Activated T-cell treated with anti-CD3 and anti-CD28 coated beads for 48 hours (primary cell): ENCODE results near the gene AKR1A1.
"Not testable (repeated sequence)": the region's sequence is repeated elsewhere in the genome, so short reads cannot be mapped to it uniquely, and the experiment has no call there.

ENCODE experiments used
- DNase-seq: peaks from one replicate; pipeline ENCODE4 v3.0.0-alpha.2; 2020; ENCODE audit warnings: low read depth

Gene AKR1A1

DNA sequence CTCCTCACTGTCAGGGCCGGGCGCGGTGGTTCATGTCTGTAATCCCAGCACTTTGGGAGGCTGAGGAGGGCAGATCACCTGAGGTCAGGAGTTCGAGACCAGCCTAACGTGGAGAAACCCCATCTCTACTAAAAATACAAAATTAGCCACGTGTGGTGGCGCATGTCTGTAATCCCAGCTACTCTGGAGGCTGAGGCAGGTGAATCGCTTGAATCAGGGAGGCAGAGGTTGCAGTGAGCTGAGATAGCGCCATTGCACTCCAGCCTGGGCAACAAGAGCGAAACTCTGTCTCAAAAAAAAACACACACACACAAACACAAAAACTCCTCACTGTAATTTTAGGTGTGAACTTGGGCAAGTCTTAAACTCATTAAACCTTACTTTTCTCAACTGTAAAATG, 26.7 kb upstream of the AKR1A1 start:
- not testable (repeated sequence) for DNase-seq

DNA sequence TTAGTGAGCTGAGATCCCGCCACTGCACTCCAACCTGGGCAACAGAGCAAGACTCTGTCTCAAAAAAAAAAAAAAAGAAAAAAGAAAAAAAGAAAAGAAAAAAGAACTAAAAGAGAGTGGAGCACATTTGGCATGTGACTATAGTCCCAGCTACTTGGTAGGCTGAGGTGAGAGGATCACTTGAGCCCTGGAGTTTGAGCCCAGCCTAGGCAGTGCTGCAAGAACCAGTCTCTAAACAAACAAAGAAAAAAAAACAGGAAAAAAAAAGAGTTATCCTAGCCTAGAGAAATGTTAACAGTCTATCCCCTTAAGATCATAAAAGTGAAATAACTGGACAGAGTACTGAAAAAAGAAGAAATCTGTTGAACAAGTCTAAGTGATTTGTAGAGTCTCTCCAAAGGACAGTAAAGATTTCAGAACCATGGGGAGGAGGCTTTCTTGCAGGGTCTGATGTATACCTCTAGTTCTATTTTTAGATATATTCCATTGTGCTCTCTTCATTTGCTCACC, 24.4 kb upstream of the AKR1A1 start:
- DNase-seq = no peak

DNA sequence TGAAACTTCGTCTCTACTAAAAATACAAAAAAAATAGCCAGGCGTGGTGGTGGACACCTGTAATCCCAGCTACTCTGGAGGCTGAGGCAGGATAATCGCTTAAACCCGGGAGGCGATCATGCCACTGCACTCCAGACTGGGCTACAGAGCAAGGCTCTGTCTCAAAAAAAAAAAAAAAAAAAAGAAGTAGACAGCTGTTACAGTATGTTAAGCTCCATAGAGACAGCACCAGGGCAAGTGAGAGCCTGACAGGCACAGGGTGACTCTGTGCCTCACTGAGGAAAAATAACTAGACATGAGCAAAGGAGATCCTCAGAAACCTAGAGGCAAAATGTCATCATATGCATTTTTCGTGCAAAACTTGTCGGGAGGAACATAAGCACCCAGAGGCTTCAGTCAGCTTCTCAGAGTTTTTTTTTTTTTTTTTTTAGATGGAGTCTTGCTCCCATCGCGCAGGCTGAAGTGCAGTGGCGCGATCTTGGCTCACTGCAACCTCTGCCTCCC, 19.9 kb upstream of the AKR1A1 start:
- DNase-seq = no peak

DNA sequence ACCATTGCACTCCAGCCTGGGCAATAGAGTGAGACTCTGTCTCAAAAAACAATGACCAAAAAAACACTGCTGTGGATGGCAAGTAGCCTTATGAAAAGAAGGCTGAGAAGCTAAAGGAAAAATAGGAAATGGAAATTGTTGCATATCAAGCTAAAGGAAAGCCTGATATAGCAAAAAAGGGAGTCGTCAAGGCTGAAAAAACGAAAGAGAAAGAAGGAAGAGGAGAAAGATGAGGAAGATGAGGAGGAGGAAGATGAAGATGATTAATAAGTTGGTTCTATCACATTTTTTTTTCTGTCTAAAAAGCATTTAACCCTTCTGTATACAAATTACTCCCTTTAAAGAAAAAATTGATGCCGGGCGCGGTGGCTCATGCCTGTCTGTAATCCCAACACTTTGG, 18.8 kb upstream of the AKR1A1 start:
- no peak for DNase-seq

DNA sequence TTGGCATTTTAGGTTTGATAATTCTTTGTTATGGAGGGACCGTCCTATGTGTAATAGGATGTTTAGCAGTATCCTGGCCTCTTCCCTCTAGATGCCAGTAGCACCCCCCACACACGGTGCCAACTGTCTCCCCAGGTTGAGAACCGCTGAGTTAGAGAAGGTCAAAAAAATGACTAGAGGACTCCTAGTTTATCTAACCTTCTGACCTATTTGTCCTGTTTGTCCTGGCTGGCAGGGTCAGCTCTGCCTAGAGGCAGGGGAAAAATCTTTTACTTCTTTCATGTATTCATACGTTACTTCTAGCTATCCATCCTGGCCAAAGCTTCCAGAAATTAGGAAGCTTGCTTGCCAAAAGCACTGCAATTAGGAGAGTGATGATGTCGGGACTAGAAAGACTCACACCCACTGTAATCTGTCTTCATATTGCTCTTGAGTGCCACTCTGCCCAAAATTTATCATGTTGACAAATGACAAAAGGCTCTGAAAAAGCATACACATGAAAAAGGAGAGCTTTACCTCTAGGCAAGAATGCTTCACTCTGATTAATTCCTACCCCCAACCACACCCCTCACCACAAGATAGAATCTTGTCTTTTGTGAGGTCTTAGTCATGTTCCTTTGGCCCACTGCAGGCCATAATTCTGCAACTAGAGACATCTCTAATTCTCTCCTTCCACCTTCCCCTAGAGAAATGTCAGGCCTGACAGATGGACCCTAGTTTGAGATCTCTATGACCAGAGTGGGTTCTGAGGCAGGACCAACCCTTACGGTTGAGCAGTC, 14.4 kb upstream of the AKR1A1 start:
- no peak for DNase-seq

DNA sequence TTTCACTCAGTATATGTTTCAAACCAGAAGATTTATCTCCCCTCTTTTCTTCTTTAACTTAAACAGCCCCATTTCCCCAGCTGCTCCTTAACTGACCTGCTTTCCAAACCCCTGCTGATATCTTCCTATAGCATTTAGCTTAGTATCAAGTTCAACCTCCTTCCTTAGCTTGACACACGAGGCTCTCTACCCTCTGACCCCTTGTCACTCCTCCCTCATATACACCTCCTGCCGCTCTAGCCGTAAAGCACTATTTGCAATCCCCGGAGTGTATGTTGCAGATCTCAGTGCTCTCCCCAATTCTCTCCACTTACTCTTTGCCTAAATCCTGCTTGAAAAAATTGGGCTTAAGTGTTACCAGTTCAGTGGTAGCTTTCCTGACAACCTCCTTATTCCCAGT, 13.7 kb upstream of the AKR1A1 start:
- DNase-seq = no peak

DNA sequence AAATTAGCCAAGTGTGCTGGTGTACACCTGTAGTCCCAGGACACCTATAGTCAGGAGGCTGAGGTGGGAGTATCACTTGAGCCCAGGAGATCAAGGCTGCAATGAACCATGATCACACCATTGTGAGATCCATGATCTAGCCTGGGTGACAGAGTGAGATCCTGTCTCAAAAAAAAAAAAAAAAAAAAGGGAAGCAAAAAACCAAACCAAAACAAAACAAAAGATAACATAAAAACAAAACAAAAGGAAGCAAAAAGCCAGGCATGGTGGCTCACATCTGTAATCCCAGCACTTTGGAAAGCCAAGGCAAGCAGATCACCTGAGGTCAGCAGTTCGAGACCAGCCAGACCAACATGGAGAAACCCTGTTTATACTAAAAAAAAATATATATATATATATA, 9.4 kb upstream of the AKR1A1 start:
- DNase-seq = no peak

DNA sequence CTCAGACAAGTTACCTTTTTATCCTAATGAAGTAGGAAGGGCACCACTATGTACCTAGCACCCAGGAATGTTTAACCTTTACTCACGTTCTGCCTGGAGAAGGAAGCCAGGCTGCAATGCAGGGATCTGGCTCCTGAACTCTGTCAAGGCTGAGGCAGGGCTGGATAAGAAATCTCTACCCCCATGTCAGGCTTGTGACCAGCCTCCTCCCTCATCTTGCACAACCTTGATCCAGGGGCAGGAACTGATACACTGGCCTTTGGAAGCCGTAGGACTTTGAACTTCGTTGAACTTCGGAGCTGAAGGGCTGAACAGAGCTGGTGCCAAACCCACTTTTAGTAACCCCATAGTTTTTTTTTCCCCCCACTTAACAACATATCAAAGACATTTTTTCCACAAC, 8.0 kb upstream of the AKR1A1 start:
- no peak for DNase-seq

DNA sequence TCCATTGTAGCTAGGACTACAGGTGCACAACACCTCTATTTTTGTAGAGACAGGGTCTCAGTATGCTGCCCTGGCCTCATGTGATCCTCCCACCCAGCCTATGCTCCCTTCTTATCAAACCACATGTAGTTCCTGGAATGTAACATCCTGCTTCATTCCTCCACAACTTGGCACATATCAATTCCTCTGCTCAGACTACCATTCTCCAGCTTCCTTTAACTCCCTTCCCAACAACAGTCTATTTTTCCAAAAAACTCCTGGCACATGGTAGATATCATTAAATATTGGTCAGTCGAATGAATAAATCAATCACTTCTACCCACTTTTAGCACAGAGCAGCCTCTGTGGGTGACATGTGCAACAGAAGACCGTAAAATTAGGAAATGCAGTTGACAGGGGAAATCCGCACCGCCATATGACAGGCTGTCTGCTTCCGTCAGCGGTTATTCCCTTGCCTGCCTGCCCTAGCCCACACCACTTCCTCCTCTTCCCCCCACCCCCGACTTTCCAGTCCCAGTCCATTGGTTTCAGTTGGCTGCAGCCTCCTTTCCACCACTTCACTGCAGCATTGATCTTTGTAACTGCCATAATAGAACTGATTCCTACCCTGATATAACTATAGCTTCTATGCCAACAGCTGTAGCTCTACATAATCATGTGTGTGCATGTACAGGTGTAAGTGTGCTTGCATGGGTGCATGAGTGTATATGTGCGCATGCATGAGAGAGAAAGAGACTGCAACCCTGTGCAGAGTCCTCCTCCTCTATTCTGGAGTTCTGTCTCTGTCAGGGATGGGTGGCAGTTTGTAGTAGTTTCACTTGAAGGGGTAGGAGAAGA, 6.8 kb upstream of the AKR1A1 start:
- DNase-seq = peak; percentile 62

DNA sequence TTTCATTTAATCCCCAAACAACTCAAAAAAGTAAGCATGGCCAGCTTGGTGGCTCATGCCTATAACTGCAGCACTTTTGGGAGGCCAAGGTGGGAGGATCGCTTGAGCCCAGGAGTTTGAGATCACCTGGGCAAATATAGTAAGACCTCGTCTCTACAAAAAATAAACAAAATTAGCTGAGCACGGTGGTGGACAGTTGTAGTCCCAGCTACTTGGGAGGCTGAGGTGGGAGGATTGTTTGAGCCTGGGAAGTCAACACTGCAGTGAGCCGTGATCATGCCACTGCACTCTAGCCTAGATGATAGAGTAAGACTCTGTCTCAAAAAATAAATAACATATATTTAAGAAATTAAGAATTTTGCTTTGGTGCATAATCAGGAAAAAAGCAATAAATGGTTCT, 6.1 kb upstream of the AKR1A1 start:
- DNase-seq = no peak

DNA sequence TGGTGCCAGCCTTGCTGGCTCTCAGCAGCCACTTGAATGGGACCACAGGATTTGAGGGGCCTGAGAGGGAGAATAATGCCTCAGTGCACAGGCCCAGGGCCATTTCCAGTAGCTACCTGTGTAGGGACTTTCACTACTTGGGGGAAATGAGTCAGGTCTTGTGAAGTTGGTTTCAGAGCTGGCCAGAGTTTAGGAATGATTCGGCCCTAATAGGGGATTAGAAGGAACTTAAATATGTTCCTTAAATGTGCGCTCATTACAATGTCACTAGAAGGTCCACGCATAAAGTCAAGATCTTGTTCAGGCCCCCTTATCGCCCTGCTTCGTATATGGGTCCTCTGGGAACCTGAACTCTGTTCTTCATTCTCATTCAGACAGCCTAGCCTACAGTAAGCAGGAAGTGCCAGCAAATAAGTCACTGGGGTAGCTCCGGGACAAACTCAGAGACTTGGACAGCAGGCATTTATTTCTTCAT, 5.6 kb upstream of the AKR1A1 start:
- no peak for DNase-seq

DNA sequence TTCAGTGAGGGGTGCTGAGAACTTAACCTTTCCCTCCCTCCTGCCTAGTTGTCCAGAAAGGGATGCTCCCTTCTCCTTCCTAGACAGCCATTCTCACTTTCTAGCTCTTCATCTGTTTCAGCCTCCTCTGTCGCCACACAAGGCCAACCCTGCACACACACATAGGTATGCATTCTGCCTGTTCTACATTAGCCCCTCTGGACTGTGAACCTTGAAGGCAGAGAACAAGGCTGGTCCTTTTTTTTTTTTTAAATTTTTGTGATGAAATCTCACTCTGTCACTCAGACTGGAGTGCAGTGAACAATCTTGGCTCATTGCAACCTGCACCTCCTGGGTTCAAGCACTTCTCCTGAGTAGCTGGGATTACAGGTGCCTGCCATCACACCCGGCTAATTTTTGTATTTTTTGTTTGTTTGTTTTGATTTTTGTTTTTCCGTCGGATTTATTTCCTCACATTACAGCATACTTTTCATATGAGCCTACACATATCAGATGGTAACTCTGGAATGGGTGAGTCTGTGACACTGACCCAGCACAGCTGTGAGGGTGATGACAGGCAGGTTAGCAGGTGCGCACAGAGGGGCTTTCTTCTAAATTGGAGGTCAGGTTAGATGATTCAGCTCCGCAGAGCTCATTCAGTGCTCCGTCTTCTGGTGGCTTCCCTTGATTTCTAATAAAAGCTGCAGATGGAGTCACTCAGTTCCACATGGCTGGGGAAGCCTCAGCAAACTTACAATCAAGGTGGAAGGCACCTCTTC, 4.9 kb upstream of the AKR1A1 start:
- no peak for DNase-seq

DNA sequence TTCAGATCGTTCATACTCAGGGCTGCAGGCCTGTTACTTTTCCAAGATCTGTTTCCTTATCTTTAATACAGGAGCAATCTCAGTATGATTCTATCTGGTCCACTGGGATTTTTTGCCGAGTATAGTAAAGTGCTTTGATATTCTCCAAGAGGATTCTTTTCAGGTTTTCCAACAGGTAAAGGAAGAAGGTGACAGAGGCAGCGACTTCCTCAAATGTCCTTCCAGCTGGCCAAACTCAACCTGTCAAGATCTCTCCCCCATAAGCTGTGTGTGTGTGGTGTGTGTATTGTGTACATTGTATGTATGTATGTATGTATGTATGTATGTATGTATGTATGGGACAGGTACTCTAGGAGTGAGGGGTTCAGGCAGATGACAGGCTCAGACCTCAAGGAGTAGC, 1.1 kb downstream of the AKR1A1 start:
- DNase-seq = no peak

DNA sequence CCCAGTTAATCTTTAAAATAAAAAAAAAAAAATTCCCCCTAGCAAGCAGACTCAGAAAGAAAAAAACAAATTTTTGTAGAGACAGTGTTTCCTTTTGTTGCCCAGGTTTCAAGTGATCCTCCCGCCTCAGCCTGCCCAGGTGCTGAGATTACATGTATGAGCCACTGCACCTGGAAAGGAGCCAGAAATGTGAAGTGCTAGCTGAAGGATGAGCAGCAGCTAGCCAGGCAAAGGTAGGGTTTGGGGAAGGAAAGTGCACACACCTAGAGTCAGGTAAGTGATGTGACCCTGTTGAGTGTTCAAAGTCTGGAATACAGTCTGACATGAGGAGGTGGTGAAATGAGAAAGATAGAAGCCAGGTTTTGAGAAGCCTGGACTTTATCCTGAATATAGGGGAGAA, 1.7 kb downstream of the AKR1A1 start:
- DNase-seq = no peak

DNA sequence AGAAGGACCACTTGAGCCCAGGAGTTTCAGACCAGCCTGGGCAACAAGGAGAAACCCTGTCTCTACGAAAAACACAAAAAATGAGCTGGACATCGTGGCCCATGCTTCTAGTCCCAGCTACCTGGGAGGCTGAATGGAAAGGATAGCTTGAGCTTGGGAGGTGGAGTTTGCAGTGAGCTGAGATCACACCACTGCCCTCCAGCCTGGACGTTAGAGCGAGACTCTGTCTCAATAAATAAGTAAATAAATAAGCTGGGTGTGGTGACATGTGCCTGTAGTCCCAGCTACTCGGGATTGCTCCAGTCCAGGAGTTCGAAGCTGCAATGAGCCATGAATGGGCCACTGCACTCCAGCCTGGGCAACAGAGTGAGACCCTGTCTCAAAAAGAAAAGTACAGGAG, 3.6 kb downstream of the AKR1A1 start:
- DNase-seq = no peak

DNA sequence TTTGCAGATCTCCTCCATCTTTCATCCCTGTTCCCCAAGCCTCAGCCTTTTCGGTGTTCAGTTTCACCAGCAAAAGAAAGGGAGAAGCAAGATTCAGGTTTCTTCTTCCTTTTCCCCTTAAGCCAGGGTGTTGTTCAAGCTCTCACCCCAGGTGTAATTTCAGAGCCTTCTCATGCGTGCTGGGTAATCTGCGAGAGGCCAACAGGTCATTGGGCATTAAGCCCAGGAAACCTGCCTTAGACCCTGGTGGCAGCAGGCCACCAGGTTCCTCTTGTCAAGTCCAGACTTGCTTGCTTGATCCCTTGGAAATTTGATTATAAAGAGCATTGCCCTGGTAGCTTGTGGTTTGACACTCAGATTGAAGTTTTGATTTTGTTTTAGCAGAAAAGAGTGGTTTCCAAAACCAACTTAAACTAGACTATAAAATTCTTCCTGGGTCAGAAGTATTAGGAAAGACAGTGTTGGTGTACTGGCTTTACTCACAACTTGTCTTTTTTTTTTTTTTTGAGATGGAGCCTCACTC, 6.9 kb downstream of the AKR1A1 start:
- DNase-seq = no peak

DNA sequence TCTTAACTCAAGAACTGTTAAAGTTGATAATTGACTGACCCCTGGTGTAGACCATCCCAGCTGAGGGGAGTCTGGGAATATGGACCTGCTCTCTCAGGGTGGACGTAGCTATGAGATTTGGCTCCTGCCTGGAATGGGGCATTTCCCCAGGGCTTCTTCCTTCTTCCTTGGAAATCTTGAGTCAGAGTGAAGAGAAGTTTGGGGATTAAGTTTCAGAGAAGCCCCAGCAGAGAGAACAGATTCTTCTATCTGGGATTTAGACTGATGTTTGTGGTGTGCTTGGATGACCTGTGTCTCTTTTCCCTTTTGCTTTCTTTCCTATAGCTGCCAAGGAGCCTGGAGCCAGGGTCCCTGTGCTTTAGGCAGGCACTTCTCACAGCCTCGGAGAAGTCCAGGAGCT, 13.2 kb downstream of the AKR1A1 start:
- no peak for DNase-seq

DNA sequence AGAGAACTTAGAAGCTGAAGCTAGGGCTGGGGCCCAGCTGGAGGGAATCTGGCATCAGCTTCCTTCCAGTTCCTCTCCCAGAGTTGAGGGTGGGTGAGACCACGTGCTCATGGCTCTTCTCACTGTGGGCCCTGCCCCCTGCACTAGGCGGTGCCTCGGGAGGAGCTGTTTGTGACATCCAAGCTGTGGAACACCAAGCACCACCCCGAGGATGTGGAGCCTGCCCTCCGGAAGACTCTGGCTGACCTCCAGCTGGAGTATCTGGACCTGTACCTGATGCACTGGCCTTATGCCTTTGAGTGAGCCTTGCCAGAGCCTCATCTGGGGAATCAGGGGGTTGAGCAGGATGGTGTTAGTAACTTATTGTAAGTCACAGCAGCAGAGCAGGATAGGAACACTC, 16.1 kb downstream of the AKR1A1 start:
- no peak for DNase-seq

DNA sequence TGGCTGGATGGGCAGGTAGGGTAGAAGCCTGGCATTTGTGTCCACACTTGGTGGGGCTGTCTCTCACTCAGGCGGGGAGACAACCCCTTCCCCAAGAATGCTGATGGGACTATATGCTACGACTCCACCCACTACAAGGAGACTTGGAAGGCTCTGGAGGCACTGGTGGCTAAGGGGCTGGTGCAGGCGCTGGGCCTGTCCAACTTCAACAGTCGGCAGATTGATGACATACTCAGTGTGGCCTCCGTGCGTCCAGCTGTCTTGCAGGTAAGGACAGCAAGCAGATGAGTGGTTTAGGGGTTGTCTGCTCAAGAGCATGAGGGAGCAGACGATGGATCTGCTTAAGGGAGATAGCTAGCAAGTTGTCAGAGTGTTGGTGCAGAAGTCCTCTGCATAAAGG, 17.3 kb downstream of the AKR1A1 start:
- no peak for DNase-seq

DNA sequence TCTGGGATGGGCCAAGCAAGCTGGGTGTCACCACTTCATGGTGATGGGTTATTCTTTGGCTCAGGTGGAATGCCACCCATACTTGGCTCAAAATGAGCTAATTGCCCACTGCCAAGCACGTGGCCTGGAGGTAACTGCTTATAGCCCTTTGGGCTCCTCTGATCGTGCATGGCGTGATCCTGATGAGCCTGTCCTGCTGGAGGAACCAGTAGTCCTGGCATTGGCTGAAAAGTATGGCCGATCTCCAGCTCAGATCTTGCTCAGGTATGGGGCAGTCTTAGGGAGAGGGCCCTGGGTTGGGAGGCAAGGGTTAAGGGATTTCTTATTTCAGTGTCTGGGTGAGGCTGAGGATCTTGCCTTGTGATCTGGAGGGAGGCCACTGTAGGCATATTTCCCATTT, 17.8 kb downstream of the AKR1A1 start:
- DNase-seq = no peak

DNA sequence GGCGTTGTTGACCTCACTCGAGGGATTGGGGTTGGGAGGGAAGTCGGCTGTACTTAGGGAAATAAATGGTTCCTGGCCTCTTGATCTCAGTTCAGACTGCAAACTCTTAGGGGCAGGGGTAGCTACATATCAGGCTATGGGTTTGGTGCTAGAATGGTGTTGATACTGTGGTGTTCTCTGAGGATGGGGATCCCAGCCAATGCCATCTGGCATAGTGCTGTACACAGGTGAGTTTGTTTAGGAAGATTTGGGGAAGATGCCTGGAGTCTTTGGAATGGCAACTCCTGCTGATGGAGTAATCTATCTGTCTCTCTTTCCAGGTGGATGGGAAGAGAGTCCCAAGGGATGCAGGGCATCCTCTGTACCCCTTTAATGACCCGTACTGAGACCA, 18.9 kb downstream of the AKR1A1 start:
- DNase-seq = no peak

DNA sequence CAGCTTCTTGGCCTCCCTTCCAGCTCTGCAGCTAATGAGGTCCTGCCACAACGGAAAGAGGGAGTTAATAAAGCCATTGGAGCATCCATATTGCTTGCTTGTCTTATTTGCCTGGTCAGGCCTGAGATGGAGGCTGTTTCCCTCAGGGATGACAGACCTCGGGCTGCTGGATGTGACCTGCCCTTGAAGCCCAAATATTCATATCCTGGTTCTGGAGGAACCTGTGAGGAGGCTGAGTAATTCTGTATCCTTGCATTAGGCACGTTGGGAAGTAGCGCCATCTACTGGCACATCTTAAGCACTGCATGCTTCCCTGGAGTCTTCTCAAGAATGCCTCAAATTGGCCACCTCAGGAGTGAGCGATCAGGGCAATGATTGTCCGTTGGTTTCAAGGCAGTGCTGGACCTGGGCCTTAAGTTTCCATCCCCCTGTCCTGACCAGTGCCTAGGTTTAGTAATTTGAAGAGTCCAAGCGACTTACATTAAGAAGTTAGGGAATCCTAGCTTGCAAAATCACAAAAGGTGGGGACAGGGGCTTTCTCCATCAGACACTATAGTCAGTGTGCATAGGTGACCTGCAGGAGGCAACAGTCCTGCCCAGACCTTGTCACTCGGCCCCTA, 19.4 kb downstream of the AKR1A1 start:
- DNase-seq = peak; percentile 50
